Smooth muscle cell (in vitro differentiated cells): ENCODE data around the gene AKAP8L. TPM values are rescaled to one million over a fixed set of nuclear protein-coding genes. Genes with fewer than 3 reads are reported as not detected.

Source experiments
- DNase-seq: peaks from one replicate; lab custom pipeline; 2025; ENCODE audit not compliant: unreplicated experiment; lab: John Stamatoyannopoulos, UW
- H2AFZ ChIP-seq: fragments of 200-600 bp; sonication (generic); 2 replicates; pipeline ENCODE4 v1.6.0; 2016; ENCODE audit warnings: antibody characterized with exemption, low read depth, mild to moderate bottlenecking
- H3F3A ChIP-seq: fragments of 200-600 bp; sonication (generic); 2 replicates; pipeline ENCODE4 v1.6.0; 2017; ENCODE audit warnings: antibody characterized with exemption, low read depth
- H3K27ac ChIP-seq: fragments of 200-600 bp; sonication (generic); 2 replicates; pipeline ENCODE4 v1.5.1; 2016; ENCODE audit warnings: low read depth, mild to moderate bottlenecking
- H3K27me3 ChIP-seq: fragments of 200-600 bp; sonication (generic); 2 replicates; pipeline ENCODE4 v1.6.1; 2016; ENCODE audit warnings: low read depth, mild to moderate bottlenecking
- H3K36me3 ChIP-seq: fragments of 200-600 bp; sonication (generic); 2 replicates; pipeline ENCODE4 v1.5.1; 2016; ENCODE audit warnings: low read depth
- H3K4me1 ChIP-seq: fragments of 200-600 bp; sonication (generic); 2 replicates; pipeline ENCODE4 v1.5.1; 2016; ENCODE audit warnings: low read depth
- H3K4me2 ChIP-seq: fragments of 200-600 bp; sonication (generic); 2 replicates; pipeline ENCODE4 v1.6.0; 2016; ENCODE audit warnings: mild to moderate bottlenecking
- H3K4me3 ChIP-seq: fragments of 200-600 bp; sonication (generic); 2 replicates; pipeline ENCODE4 v1.5.1; 2016; ENCODE audit warnings: mild to moderate bottlenecking
- H3K79me2 ChIP-seq: fragments of 200-600 bp; sonication (generic); 2 replicates; pipeline ENCODE4 v1.6.0; 2016; ENCODE audit warnings: low read depth, mild to moderate bottlenecking
- H3K9ac ChIP-seq: fragments of 200-600 bp; sonication (generic); 2 replicates; pipeline ENCODE4 v1.6.0; 2016; ENCODE audit warnings: low read depth
- H3K9me3 ChIP-seq: fragments of 200-600 bp; sonication (generic); replicated peaks from 2 replicates; pipeline ENCODE4 v1.5.1; 2016; ENCODE audit warnings: low read depth
- H4K20me1 ChIP-seq: fragments of 200-600 bp; sonication (generic); 2 replicates; pipeline ENCODE4 v1.6.0; 2016; ENCODE audit warnings: low read depth
- WGBS: methylation state at CpG from one replicate; pipeline ENCODE4 v1.1.7; 2016; ENCODE audit warnings: low lambda C conversion rate; 5-methylcytosine and 5-hydroxymethylcytosine counted together
- polyA plus RNA-seq: library from polyadenylated mRNA; unstranded; fragments of >200 nt; fragmentation: Nextera tagmentation; extraction: Ambion mirVana; gene quantifications from 2 replicates; pipeline ENCODE4 v1.2.1, GENCODE V29; 2016
- total RNA-seq: library from RNA; depleted of rRNA; stranded (reverse); fragments of >200 nt; gene quantifications from 2 replicates; pipeline ENCODE4 v1.2.3, GENCODE V29; 2014
- TF ChIP-seq, protein P1 (sequence below): fragments of 200-600 bp; sonication (generic); IDR thresholded peaks from 2 replicates; pipeline ENCODE4 v1.5.1; 2017; ENCODE audit warnings: borderline replicate concordance, mild to moderate bottlenecking, antibody characterized with exemption; ENCODE audit not compliant: insufficient read depth, poor library complexity, severe bottlenecking

AKAP8L gene
- total and polyA plus RNA-seq, 2 experiments from 2014 or later = 61.9 to 105 TPM

DNA sequence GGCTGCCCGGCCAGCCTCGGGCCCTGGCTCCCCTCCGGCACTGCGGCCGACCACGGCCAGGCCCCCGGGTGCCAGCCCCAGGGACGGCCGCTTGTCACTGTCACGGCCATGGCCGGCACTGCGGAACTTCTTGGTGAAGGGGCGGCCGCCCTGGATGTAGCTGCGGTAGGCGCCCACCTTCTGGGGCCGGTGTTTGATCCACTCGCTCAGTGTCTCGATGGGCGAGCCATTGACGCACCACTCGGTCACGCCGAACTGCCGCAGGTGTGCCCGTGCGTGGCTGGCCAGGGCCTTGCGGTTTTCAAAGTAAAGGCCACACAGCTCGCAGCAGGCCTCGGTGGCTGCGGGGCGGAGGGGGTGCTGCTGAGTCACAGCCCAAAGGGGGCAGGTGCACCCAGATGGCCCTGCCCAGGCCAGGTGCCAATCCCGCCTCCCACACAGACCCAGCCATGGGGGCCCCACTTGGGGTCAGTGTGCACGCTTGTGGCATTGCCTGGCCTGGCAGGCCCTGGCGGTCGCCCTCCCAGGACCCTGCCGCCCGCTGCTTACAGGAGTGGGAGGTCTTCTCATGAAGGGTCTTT, 6.0 kb upstream of the AKAP8L start:
- over 99% methylated on average over 38 of the region's 38 CpGs for WGBS
- H3K4me1 ChIP-seq = peaks cover 1% of the 10 kb centered on the region
- no peak for DNase-seq
- TF ChIP-seq, protein P1, sequence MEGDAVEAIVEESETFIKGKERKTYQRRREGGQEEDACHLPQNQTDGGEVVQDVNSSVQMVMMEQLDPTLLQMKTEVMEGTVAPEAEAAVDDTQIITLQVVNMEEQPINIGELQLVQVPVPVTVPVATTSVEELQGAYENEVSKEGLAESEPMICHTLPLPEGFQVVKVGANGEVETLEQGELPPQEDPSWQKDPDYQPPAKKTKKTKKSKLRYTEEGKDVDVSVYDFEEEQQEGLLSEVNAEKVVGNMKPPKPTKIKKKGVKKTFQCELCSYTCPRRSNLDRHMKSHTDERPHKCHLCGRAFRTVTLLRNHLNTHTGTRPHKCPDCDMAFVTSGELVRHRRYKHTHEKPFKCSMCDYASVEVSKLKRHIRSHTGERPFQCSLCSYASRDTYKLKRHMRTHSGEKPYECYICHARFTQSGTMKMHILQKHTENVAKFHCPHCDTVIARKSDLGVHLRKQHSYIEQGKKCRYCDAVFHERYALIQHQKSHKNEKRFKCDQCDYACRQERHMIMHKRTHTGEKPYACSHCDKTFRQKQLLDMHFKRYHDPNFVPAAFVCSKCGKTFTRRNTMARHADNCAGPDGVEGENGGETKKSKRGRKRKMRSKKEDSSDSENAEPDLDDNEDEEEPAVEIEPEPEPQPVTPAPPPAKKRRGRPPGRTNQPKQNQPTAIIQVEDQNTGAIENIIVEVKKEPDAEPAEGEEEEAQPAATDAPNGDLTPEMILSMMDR = no peak
- H3K27ac ChIP-seq = no peak overlapping the region
- H3K4me3 ChIP-seq = no peak overlapping the region
- H3F3A ChIP-seq = peaks cover 8% of the 10 kb centered on the region
- H3K9ac ChIP-seq = no peak overlapping the region
- H3K4me2 ChIP-seq = no peak overlapping the region
- no peaks in the 10 kb centered on the region for H3K9me3 ChIP-seq
- H2AFZ ChIP-seq = no peak overlapping the region
- H3K27me3 ChIP-seq = no peaks in the 10 kb centered on the region
- H4K20me1 ChIP-seq = peaks cover 24% of the 10 kb centered on the region
- peaks cover 12% of the 10 kb centered on the region for H3K79me2 ChIP-seq
- H3K36me3 ChIP-seq = peaks cover 14% of the 10 kb centered on the region

DNA sequence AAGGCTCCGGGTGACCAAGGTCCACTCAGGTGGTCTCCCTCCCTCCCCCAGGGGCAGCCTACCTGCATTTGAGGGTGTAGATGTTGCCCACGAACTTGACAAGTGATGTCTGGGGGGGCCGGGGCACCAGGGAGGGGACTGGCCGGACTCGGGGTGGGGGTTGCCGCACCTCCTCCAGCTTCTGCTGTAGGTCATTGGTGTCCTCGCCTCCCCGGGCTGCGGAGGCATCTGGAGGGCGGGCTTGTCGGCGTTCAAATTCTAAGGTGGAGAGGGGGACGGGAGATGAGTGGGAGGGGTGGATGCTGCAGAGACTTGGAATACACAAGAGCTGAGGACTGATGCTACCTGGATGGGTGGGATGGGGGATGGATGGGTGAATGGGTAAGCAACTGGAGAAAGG, 5.3 kb upstream of the AKAP8L start:
- TF ChIP-seq, protein P1 = no peak

DNA sequence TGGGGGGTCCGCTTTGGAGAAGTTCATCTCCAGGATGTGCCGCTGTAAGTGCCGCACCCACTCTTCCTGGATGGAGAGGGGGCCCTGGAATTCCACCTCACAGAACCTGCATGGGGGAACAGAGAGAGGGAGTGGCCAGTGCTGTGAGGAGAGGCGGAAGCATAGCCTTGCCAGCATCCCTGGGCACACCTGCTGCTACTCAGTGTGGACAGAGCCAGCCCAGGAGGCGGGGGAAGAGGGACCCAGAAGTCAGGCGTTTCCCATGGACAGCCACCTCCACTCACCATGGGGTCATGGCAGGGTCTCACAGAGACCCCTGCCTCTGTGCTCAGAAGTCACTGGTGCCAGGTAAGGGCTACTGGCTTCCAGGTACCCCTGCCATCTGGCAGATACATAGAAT, 4.3 kb upstream of the AKAP8L start:
- TF ChIP-seq, protein P1 = no peak
- H4K20me1 ChIP-seq = peaks cover 10% of the 10 kb centered on the region
- H3K4me2 ChIP-seq = no peak overlapping the region
- H3K79me2 ChIP-seq = peaks cover 7% of the 10 kb centered on the region
- WGBS = 100% methylated on average over 6 of the region's 6 CpGs
- H3K27ac ChIP-seq = no peak overlapping the region
- H3K9ac ChIP-seq = no peak overlapping the region
- H3K36me3 ChIP-seq = peaks cover 14% of the 10 kb centered on the region
- no peak overlapping the region for H3K4me3 ChIP-seq
- no peaks in the 10 kb centered on the region for H3K9me3 ChIP-seq
- H3F3A ChIP-seq = peaks cover 9% of the 10 kb centered on the region
- H3K4me1 ChIP-seq = peaks cover 7% of the 10 kb centered on the region
- H2AFZ ChIP-seq = no peak overlapping the region
- H3K27me3 ChIP-seq = no peaks in the 10 kb centered on the region
- DNase-seq = no peak

More for the DNA sequence above, 5.3 kb upstream of the AKAP8L start:
- WGBS = 96% methylated on average over 13 of the region's 13 CpGs
- Histone ChIP-seq H3K27me3 (no peaks in the 10 kb centered on the region), H3K4me1 (peaks cover 7% of the 10 kb centered on the region), H3F3A (peaks cover 9% of the 10 kb centered on the region), H3K36me3 (peaks cover 14% of the 10 kb centered on the region), H3K27ac (no peak overlapping the region), H4K20me1 (peaks cover 19% of the 10 kb centered on the region), H3K4me2 (no peak overlapping the region), H3K9me3 (no peaks in the 10 kb centered on the region), H3K9ac (no peak overlapping the region), H2AFZ (no peak overlapping the region), H3K79me2 (peaks cover 5% of the 10 kb centered on the region), H3K4me3 (no peak overlapping the region)
- DNase-seq = no peak
